GM10248 (cell line): ENCODE results near the gene MAPK8IP3.

Source experiments
- CTCF ChIA-PET: fragments of 300-600 bp; sonication (Branson Sonifier 250); formaldehyde crosslinking; extraction: SDS; loops from one replicate; lab custom pipeline; 2021; ENCODE audit warnings: antibody characterized with exemption; lab: Yijun Ruan, JAX
- POLR2A ChIA-PET: fragments of 350-650 bp; sonication (Branson Sonifier 250); formaldehyde crosslinking; extraction: SDS; loops from one replicate; lab custom pipeline; 2020; ENCODE audit warnings: antibody characterized with exemption; lab: Yijun Ruan, JAX
- DNase-seq: peaks from one replicate; pipeline ENCODE4 v3.0.0; 2012; ENCODE audit errors: extremely low spot score
- TF ChIP-seq, protein P1 (sequence below): IDR thresholded peaks from 2 replicates; pipeline ENCODE4 v1.5.1; 2012; ENCODE audit warnings: mild to moderate bottlenecking, low read depth; ENCODE audit errors: extremely low read depth, missing control alignments, control extremely low read depth

MAPK8IP3 gene

DNA sequence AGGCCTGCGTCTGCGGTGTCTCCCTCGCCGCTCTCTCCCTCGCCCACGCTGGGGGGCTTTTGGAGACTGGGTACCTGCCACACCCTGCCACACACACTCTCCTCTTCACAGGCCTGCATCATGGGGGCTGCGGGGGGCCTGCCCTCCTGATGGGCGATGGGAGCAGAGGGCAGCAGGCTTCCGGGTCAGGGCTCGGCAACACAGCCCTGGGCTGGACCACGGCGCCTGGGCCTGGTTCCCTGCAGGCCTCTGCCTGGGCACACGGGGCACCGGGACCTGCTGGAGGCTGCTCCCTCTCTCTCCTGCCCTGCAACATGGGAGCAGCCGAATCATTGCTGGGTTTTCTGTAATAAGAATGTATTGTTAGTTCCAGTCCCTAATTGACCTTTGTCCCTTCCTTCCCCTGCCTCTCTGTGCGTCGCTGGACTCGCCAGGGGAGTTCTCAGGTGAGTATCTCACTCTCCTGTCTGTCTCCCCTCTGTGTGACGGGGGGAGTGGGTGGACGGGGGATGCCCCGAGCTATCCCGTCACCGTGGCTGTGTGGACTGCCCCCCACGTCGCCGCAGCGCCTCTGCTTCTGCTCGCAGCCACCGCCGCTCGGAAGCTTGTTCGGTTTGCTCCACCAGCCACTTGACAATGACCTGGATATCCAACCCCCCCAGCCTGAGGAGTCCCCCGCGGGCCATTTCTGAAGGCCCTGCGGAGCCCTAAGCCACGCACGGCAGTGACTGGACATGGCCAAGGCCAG lies 51.9 kb downstream of the MAPK8IP3 start:
- ChIA-PET CTCF (no interaction called here), POLR2A (no interaction called here)
- TF ChIP-seq, protein P1, sequence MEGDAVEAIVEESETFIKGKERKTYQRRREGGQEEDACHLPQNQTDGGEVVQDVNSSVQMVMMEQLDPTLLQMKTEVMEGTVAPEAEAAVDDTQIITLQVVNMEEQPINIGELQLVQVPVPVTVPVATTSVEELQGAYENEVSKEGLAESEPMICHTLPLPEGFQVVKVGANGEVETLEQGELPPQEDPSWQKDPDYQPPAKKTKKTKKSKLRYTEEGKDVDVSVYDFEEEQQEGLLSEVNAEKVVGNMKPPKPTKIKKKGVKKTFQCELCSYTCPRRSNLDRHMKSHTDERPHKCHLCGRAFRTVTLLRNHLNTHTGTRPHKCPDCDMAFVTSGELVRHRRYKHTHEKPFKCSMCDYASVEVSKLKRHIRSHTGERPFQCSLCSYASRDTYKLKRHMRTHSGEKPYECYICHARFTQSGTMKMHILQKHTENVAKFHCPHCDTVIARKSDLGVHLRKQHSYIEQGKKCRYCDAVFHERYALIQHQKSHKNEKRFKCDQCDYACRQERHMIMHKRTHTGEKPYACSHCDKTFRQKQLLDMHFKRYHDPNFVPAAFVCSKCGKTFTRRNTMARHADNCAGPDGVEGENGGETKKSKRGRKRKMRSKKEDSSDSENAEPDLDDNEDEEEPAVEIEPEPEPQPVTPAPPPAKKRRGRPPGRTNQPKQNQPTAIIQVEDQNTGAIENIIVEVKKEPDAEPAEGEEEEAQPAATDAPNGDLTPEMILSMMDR, result no peak
- DNase-seq, result no peak

DNA sequence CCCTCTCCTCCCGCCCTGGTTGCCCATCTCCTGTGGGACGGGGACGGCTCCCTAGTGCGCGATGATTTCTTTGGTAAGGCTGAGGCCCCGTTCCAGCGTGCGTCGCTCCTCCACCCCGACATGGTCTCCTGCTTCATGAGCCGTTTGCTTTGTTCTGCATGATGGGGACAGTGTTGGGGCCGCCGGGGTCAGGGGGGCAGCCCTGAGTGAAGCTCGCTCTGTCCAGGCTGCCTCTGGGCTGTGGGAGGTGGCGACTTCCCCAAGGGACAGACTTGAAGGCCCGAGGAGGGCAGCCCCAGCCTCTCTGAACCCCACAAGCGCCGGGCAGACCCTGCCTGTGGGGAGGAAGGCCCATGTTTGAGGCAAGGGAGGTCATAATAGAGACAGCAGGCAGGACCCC lies 52.9 kb downstream of the MAPK8IP3 start:
- no peak for DNase-seq
- CTCF ChIA-PET, result no interaction called here

DNA sequence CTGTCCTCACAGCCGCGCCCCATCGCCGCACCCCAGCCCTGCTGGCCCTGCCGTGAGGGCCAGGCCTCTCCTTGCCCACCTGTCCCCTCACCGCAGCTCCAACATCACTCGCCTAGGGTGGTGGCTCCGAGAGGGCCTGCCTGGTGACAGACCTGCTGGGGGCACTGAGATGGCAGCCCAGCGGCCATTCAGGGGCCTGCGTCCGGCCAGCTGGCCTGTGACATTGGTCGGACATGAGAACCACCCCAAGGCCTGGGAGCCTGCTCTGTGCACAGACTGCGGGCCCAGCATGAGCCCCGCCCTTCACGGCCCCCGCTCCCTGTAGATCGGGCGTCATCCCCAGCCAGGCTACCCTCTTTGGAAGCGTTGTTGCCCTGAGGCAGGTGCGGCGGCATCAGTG lies 53.5 kb downstream of the MAPK8IP3 start:
- POLR2A ChIA-PET, result no interaction called here

More for the DNA sequence above, 52.9 kb downstream of the MAPK8IP3 start:
- POLR2A ChIA-PET, result no interaction called here
- TF ChIP-seq, protein P1, result no peak

DNA sequence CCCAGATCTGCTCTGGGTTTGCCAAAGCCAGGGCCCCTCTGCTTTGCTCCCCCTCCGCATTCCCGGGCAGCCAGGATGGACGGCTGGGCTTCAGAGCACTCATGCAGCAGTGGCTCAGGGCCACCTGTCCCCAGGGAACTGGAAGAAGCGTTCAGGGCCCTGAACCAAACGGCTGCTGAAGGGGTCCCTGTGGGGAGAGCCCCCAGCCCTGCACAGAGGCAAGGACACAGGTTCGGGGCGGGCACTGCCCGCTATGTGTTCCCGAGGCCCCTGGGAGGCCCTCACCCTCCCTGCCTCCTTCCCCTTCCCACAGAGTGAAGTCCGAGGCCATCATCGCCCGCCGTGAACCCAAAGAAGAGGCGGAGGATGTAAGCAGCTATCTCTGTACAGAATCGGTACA lies 54.9 kb downstream of the MAPK8IP3 start:
- CTCF ChIA-PET, result interaction anchor here (1.3 kb wide), 1 partner anchor 37 kb away, joined by 3 read pairs; no protein-coding TSS in a partner anchor
- DNase-seq, result no peak
- TF ChIP-seq, protein P1, result no peak
- POLR2A ChIA-PET, result no interaction called here

More for the DNA sequence above, 53.5 kb downstream of the MAPK8IP3 start:
- no peak for DNase-seq
- CTCF ChIA-PET, result no interaction called here
- TF ChIP-seq, protein P1, result no peak

DNA sequence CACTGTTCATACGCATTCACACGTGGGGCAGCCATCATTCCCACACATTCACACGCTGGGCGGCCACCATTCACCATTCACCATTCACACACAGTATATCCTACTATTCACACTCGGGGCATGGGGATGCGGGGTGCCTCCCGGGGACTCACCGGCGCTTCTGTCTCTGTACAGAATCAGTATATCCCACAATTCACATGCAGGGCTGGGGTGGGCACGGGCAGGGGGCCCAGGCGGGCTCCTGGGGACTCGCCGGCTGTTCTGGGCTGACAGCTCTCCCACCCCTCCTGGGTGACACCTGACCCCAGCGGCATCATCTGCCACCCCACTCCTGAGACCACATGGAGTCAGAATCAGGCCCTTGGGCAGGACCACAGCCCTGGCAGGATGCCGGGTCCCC lies 55.8 kb downstream of the MAPK8IP3 start:
- no peak for DNase-seq
- POLR2A ChIA-PET, result no interaction called here
- TF ChIP-seq, protein P1, result no peak
- CTCF ChIA-PET, result no interaction called here

DNA sequence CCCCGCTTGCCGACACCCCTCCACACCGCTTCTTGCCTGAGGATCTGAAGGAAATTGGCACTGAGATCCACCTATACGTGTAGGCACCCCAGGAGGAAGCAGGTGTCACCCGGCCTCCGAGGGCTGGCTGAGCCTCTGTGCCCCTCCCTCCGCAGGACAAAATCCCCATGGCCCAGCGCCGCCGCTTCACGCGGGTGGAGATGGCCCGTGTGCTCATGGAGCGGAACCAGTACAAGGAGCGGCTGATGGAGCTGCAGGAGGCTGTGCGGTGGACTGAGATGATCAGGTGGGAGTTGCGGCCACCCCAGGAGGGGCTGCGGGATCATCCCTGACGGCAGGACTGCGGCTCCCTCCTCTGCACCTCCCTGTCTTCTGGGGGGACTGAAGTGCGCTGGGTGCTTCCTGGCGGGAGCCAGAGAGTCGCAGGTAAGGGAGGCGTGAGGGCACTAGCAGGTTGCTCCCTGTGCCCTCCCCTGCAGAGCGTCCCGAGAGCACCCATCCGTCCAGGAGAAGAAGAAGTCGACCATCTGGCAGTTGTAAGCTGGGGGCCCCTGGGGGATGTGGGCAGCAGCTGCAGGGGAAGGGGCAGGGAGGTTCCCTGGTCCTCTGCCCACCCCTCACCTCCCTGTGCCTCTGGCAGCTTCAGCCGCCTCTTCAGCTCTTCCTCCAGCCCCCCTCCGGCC lies 56.3 kb downstream of the MAPK8IP3 start:
- DNase-seq, result no peak
- TF ChIP-seq, protein P1, result no peak
- ChIA-PET POLR2A (no interaction called here), CTCF (no interaction called here)
